Measurements from ENCODE around the gene PIGK. TPM values are rescaled to one million over a fixed set of nuclear protein-coding genes. Genes with fewer than 3 reads are reported as not detected.
A peak's percentile ranks its signal among the peaks of the same experiment; 100 is the strongest.

The PIGK gene
- 22.7 and 24.3 TPM in 2 replicates for total RNA-seq (2012; rRNA removed)

DNA sequence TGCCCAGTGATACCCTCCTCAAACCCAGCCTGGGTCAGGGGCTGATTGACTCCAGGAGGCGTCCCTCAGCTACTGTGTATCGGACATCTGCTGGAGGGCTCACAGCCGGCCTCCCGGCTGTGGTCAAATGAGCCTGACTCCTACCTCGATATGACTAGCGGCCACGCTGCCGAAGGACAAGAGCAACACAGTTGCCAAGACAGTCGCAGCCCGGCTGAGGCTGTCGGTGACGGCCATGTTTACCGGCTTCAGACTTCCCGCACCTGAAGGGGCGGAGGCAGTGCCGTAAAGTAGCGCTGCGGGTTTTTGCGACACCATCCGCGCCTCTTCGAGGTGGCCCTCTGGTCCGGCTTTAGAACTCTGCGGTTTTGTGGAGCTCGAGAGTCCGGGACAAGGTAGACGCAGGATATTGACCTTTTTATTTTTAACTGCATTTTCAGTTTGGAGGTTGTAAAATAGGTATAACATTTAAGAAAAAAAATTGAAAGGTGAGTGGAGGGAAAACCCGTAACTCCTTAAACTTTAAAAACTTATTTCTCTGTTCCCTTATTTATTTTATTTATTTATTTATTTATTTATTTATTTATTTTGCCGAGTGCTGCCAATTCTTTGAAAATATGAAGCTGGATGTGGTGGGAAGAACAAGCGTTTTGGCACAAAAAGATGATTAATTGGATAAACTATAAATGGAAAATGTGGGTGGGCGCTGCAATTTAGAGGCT lies at the start of gene PIGK:
Gene PIGK (minus strand): TSS at position 265 of the 722 bp plus-strand sequence. CDS start 28 bp downstream, at position 237.
- Histone ChIP-seq H3K9me3 (replicated peaks; ENCODE audit: low read length) (no peaks in the 10 kb centered on the region), H3K4me3 (ENCODE audit: low read length) (peak within 1 kb of the TSS; percentile 90), H3K27me3 (ENCODE audit: control insufficient read depth, insufficient read depth, low read length) (no peaks in the 10 kb centered on the region), H3K36me3 (ENCODE audit: insufficient read depth, low read length) (peaks cover 9% of the 10 kb centered on the region), H3K4me1 (ENCODE audit: control insufficient read depth, insufficient read depth, low read length) (peaks cover 16% of the 10 kb centered on the region), H3K4me2 (ENCODE audit: low read length) (peak within 1 kb of the TSS; percentile 87), H3K9ac (ENCODE audit: low read depth, low read length) (peak within 1 kb of the TSS; percentile 85)

DNA sequence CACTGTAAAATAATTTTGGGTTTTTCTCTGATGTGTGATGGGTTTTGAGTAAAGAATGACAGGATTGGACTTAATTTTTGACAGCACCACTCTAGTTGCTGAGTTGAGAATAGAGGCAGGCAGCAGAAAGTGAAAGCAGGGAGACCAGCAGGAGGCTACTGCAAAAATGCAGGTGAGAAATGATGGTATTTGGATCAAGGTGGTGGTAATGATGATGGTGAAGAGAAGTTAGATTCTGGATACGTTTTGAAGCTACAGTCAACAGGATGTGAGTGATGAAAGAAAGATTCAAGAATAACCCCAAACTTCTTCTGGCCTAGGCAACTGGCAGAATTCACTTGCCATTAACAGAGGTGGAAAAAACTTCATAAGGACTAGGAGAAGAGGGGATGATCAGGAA lies 47.8 kb upstream of the PIGK start:
- no peak overlapping the region for H3K4me3 ChIP-seq (ENCODE audit: low read length)
- no peaks in the 10 kb centered on the region for H3K36me3 ChIP-seq (ENCODE audit: insufficient read depth, low read length)
- H3K27me3 ChIP-seq (ENCODE audit: control insufficient read depth, insufficient read depth, low read length), result no peaks in the 10 kb centered on the region
- H3K9me3 ChIP-seq (replicated peaks; ENCODE audit: low read length), result no peaks in the 10 kb centered on the region
- H3K4me2 ChIP-seq (ENCODE audit: low read length), result no peak overlapping the region
- peaks cover 10% of the 10 kb centered on the region for H3K4me1 ChIP-seq (ENCODE audit: control insufficient read depth, insufficient read depth, low read length)
- no peak overlapping the region for H3K9ac ChIP-seq (ENCODE audit: low read depth, low read length)

DNA sequence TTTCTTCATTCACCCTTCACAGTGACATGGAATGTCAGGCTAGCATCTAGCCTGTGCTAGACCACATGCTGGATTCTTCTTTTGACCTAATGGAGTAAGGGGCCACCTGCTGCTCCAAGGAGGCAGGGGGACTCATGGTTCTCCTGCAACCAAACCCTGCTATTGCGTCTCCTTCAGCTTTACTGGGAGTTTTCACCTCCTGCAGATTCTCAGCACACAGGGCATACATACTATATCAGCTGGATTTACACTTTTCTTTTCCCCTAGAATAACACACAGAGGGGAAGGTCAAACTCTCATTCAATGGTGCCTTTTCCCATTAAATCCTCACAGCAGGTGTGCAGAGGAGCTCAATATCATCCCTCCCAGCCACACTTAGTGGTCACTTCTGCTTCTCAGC lies 46.0 kb upstream of the PIGK start:
- H3K27me3 ChIP-seq (ENCODE audit: control insufficient read depth, insufficient read depth, low read length), result no peaks in the 10 kb centered on the region
- H3K36me3 ChIP-seq (ENCODE audit: insufficient read depth, low read length), result no peaks in the 10 kb centered on the region
- no peak overlapping the region for H3K4me3 ChIP-seq (ENCODE audit: low read length)
- H3K4me2 ChIP-seq (ENCODE audit: low read length), result no peak overlapping the region
- H3K9ac ChIP-seq (ENCODE audit: low read depth, low read length), result no peak overlapping the region
- H3K4me1 ChIP-seq (ENCODE audit: control insufficient read depth, insufficient read depth, low read length), result no peaks in the 10 kb centered on the region
- no peaks in the 10 kb centered on the region for H3K9me3 ChIP-seq (replicated peaks; ENCODE audit: low read length)

DNA sequence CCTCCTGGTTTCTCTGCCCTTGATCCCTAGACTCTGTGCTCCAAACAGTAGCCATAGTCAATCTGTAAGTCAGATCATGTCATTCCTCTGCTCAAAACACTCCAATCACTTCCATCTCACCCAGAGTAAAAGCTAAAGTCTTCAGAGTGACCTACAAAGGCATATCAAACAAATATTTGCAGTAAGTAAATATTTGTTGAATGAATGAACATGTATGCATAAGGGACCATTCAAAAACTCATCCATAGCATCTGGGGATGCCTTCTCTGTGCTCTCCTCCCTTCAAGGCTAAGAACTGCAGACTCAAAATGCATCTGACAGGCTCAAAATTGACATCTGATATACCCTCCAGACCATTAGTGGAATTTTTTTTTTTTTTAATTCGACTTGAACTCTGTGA lies 44.5 kb upstream of the PIGK start:
- Histone ChIP-seq H3K4me2 (ENCODE audit: low read length) (no peak overlapping the region), H3K27me3 (ENCODE audit: control insufficient read depth, insufficient read depth, low read length) (no peaks in the 10 kb centered on the region), H3K4me3 (ENCODE audit: low read length) (no peak overlapping the region), H3K36me3 (ENCODE audit: insufficient read depth, low read length) (no peaks in the 10 kb centered on the region), H3K4me1 (ENCODE audit: control insufficient read depth, insufficient read depth, low read length) (no peaks in the 10 kb centered on the region), H3K9ac (ENCODE audit: low read depth, low read length) (no peak overlapping the region), H3K9me3 (replicated peaks; ENCODE audit: low read length) (no peaks in the 10 kb centered on the region)

DNA sequence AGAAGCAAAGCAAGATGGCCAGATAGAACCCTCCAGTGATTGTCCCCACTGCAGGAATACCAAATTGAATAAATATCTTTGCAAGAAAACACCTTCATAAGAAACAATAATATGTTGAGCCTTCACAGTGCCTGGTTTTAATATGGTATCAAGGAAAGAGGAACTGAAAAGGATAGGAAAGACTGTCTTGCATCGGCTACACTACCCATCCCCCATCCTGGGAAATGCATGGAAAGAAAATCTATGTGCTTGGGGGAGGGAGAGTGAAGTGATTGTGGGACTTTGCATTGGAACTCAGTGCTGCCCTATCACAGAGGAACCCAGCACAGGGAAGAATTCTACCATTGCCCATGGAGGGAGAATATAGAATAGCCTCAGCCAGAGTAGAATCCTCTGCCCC lies 34.0 kb upstream of the PIGK start:
- Histone ChIP-seq H3K27me3 (ENCODE audit: control insufficient read depth, insufficient read depth, low read length) (no peaks in the 10 kb centered on the region), H3K4me1 (ENCODE audit: control insufficient read depth, insufficient read depth, low read length) (no peaks in the 10 kb centered on the region), H3K4me2 (ENCODE audit: low read length) (no peak overlapping the region), H3K4me3 (ENCODE audit: low read length) (no peak overlapping the region), H3K36me3 (ENCODE audit: insufficient read depth, low read length) (no peaks in the 10 kb centered on the region), H3K9me3 (replicated peaks; ENCODE audit: low read length) (peaks cover 5% of the 10 kb centered on the region), H3K9ac (ENCODE audit: low read depth, low read length) (no peak overlapping the region)

DNA sequence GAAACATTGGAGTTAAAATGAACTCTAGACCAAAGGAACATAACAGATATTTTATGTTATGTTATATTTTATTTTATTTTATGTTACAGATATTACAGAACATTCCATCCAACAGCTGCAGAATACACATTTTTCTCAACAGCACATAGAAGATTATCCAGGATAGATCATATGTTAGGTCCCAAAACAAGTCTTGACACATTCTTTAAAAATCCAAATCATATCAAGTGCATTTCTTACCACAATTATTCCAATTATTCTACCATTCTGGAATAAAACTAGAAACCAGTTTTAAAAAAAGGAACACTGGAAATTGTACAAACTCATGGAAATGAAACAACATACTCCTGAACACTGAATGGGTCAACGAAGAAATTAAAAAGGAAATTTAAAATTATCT lies 30.9 kb upstream of the PIGK start:
- H3K4me2 ChIP-seq (ENCODE audit: low read length), result no peak overlapping the region
- H3K27me3 ChIP-seq (ENCODE audit: control insufficient read depth, insufficient read depth, low read length), result no peaks in the 10 kb centered on the region
- peaks cover 5% of the 10 kb centered on the region for H3K9me3 ChIP-seq (replicated peaks; ENCODE audit: low read length)
- H3K9ac ChIP-seq (ENCODE audit: low read depth, low read length), result no peak overlapping the region
- no peak overlapping the region for H3K4me3 ChIP-seq (ENCODE audit: low read length)
- no peaks in the 10 kb centered on the region for H3K36me3 ChIP-seq (ENCODE audit: insufficient read depth, low read length)
- no peaks in the 10 kb centered on the region for H3K4me1 ChIP-seq (ENCODE audit: control insufficient read depth, insufficient read depth, low read length)

DNA sequence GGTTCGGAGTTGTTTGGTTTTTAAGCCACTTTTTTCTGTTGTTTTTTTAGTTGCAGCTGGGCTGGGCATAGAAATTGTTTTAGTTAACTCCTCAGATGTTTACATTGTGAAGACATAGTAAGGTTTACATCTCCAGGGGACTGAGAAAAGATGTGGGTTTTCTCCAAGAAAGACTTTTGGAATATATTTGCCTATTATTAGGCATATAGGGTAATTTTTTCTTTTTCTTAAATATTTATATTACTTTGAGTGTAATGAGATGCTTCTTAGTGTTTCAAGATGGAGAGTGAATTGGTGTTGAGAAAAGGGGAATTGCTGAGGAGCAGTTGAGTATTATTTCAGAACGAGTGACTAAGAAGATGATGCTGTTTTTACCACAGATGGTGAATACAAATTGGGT lies 26.6 kb upstream of the PIGK start:
- Histone ChIP-seq H3K4me1 (ENCODE audit: control insufficient read depth, insufficient read depth, low read length) (no peaks in the 10 kb centered on the region), H3K9me3 (replicated peaks; ENCODE audit: low read length) (peaks cover 3% of the 10 kb centered on the region), H3K9ac (ENCODE audit: low read depth, low read length) (no peak overlapping the region), H3K4me2 (ENCODE audit: low read length) (no peak overlapping the region), H3K36me3 (ENCODE audit: insufficient read depth, low read length) (no peaks in the 10 kb centered on the region), H3K4me3 (ENCODE audit: low read length) (no peak overlapping the region), H3K27me3 (ENCODE audit: control insufficient read depth, insufficient read depth, low read length) (no peaks in the 10 kb centered on the region)

DNA sequence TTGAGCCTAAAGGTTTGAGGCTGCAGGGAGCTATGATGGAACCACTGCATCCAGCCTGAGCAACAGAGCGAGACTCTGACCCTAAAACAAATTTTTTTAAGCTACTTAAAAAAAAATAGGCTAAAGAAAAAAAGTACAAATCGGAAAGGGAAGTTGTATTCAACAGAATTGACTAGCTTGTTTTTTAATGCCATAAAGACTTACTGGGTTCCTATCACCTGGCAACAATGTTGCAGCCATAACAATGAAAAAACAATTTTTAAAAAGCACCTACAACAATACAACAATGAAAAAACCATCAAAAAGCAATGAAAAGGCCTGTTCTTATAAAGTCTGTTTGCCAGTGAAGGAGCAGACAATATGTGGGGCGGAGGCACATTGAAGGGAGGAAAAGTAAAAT lies 20.1 kb upstream of the PIGK start:
- Histone ChIP-seq H3K27me3 (ENCODE audit: control insufficient read depth, insufficient read depth, low read length) (no peaks in the 10 kb centered on the region), H3K9me3 (replicated peaks; ENCODE audit: low read length) (no peaks in the 10 kb centered on the region), H3K9ac (ENCODE audit: low read depth, low read length) (no peak overlapping the region), H3K4me1 (ENCODE audit: control insufficient read depth, insufficient read depth, low read length) (no peaks in the 10 kb centered on the region), H3K4me2 (ENCODE audit: low read length) (no peak overlapping the region), H3K36me3 (ENCODE audit: insufficient read depth, low read length) (no peaks in the 10 kb centered on the region), H3K4me3 (ENCODE audit: low read length) (no peak overlapping the region)

DNA sequence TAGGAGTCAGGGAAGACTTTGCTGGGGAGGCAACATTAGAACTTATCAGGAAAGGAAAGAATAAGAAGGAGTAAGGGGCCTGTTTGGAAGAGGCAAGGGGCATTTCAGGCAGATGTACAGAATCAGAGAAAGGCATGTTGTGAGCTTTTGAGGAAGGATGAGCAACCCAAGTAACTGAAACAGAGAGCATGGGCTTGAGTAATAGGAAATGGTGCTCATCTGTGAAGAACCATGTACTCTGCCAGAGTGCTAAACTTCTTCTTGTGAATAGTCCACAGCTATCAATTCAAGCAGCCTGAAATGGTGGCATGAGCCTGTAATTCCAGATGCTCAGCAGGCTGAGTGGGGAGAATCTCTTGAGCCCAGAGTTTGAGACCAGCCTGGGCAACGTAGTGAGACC lies 19.2 kb upstream of the PIGK start:
- Histone ChIP-seq H3K9ac (ENCODE audit: low read depth, low read length) (no peak overlapping the region), H3K27me3 (ENCODE audit: control insufficient read depth, insufficient read depth, low read length) (no peaks in the 10 kb centered on the region), H3K36me3 (ENCODE audit: insufficient read depth, low read length) (no peaks in the 10 kb centered on the region), H3K4me1 (ENCODE audit: control insufficient read depth, insufficient read depth, low read length) (no peaks in the 10 kb centered on the region), H3K4me3 (ENCODE audit: low read length) (no peak overlapping the region), H3K9me3 (replicated peaks; ENCODE audit: low read length) (no peaks in the 10 kb centered on the region), H3K4me2 (ENCODE audit: low read length) (no peak overlapping the region)

DNA sequence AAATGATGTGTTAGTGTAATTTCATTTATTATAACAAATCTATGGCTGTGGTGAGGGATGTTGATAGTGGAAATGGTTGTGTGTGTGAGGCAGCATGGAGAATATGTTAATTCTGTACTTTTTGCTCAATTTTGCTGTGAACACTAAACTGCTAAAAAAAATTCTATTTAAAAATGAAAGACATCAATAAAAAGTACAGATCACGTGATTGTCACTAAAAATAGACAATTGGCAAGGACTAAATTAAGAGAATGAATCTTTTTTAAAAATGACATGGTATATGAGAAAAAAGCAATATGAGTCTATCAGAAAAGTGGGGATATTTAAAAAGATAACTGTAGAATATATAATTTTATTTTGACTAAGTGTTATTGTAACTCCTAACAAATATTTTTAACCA lies 15.7 kb upstream of the PIGK start:
- Histone ChIP-seq H3K36me3 (ENCODE audit: insufficient read depth, low read length) (no peaks in the 10 kb centered on the region), H3K27me3 (ENCODE audit: control insufficient read depth, insufficient read depth, low read length) (no peaks in the 10 kb centered on the region), H3K4me2 (ENCODE audit: low read length) (no peak overlapping the region), H3K9ac (ENCODE audit: low read depth, low read length) (no peak overlapping the region), H3K4me3 (ENCODE audit: low read length) (no peak overlapping the region), H3K4me1 (ENCODE audit: control insufficient read depth, insufficient read depth, low read length) (peaks cover 5% of the 10 kb centered on the region), H3K9me3 (replicated peaks; ENCODE audit: low read length) (no peaks in the 10 kb centered on the region)

DNA sequence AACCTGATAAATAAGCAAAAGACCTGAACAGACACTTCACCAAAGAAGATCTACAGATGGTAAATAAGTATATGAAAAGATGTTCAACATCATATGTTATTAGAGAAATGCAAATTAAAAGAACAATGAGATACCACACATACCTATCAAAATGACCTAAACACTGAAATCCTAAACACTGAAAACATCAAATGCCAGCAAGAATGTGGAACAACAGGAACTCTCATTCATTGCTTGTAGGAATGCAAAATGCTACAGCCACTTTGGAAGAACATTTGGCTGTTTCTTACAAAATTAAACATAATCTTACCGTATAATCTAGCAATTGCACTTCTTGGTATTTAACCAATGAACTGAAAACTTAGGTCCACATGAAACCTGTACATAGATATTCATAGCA lies 14.9 kb upstream of the PIGK start:
- Histone ChIP-seq H3K9me3 (replicated peaks; ENCODE audit: low read length) (no peaks in the 10 kb centered on the region), H3K36me3 (ENCODE audit: insufficient read depth, low read length) (no peaks in the 10 kb centered on the region), H3K4me3 (ENCODE audit: low read length) (no peak overlapping the region), H3K9ac (ENCODE audit: low read depth, low read length) (no peak overlapping the region), H3K4me2 (ENCODE audit: low read length) (no peak overlapping the region), H3K4me1 (ENCODE audit: control insufficient read depth, insufficient read depth, low read length) (peaks cover 10% of the 10 kb centered on the region), H3K27me3 (ENCODE audit: control insufficient read depth, insufficient read depth, low read length) (no peaks in the 10 kb centered on the region)

DNA sequence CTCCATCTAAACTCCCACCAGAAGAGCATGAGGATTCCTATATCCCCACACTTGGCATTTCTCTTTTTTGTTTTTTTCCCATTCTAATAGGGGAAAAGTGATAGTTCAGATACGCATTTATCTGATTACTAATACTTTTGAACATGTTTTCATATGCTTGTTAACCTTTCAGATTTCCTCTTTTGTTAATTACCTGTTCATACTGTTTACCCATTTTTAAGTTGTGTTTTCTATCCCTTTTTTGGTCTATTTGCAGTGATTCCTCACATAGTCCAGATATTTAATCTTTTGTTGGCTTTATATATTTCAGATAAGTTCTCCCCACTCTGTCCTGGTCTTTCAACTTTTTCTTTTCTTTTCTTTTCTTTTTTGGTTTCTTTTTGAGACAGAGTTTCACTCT lies 13.6 kb upstream of the PIGK start:
- H3K27me3 ChIP-seq (ENCODE audit: control insufficient read depth, insufficient read depth, low read length), result no peaks in the 10 kb centered on the region
- H3K4me3 ChIP-seq (ENCODE audit: low read length), result no peak overlapping the region
- H3K9ac ChIP-seq (ENCODE audit: low read depth, low read length), result no peak overlapping the region
- no peak overlapping the region for H3K4me2 ChIP-seq (ENCODE audit: low read length)
- H3K9me3 ChIP-seq (replicated peaks; ENCODE audit: low read length), result no peaks in the 10 kb centered on the region
- H3K4me1 ChIP-seq (ENCODE audit: control insufficient read depth, insufficient read depth, low read length), result peaks cover 10% of the 10 kb centered on the region
- H3K36me3 ChIP-seq (ENCODE audit: insufficient read depth, low read length), result no peaks in the 10 kb centered on the region

Measured in skeletal muscle satellite cell (primary cell).